Liver (tissue), 9 donors: ENCODE data around the gene MRPL58. TPM values are rescaled to one million over a fixed set of nuclear protein-coding genes. Genes with fewer than 3 reads are reported as not detected.

Experiments
- DNase-seq: peaks from one replicate; pipeline ENCODE4 v3.0.0-alpha.2; 2017; ENCODE audit warnings: low spot score
- H3K27ac ChIP-seq, 2 donors: one replicate each; pipeline ENCODE4 v1.7.0; 2013; ENCODE audit warnings: inconsistent platforms in 2 of 2, low read length in 2 of 2, control low read depth in 1 of 2, low read depth in 1 of 2, mild to moderate bottlenecking in 1 of 2
- H3K27me3 ChIP-seq, 4 donors: one replicate each; pipeline versions ENCODE4 v1.6.1 to v1.7.0; 2013; ENCODE audit warnings: low read length in 3 of 4, inconsistent platforms in 1 of 4, mild to moderate bottlenecking in 1 of 4, moderate library complexity in 1 of 4; ENCODE audit not compliant: control insufficient read depth in 4 of 4, insufficient read depth in 4 of 4
- H3K36me3 ChIP-seq, 4 donors: one replicate each; pipeline versions ENCODE4 v1.6.1 to v1.7.0; 2013; ENCODE audit warnings: low read length in 3 of 4, mild to moderate bottlenecking in 3 of 4, low read depth in 1 of 4, moderate library complexity in 1 of 4; ENCODE audit not compliant: control insufficient read depth in 4 of 4, insufficient read depth in 3 of 4
- H3K4me1 ChIP-seq, 4 donors: one replicate each; pipeline versions ENCODE4 v1.6.1 to v1.7.0; 2013; ENCODE audit warnings: low read length in 3 of 4, mild to moderate bottlenecking in 3 of 4, moderate library complexity in 1 of 4; ENCODE audit not compliant: control insufficient read depth in 4 of 4, insufficient read depth in 4 of 4
- H3K4me3 ChIP-seq, 3 donors: one replicate each; pipeline versions ENCODE4 v1.6.1 to v1.7.0; 2013; ENCODE audit warnings: low read length in 3 of 3, control low read depth in 1 of 3, low read depth in 1 of 3, mild to moderate bottlenecking in 1 of 3
- H3K9ac ChIP-seq, 2 donors: one replicate each; pipeline ENCODE4 v1.7.0; 2013; ENCODE audit warnings: low read length in 2 of 2, mild to moderate bottlenecking in 2 of 2, moderate library complexity in 2 of 2, control low read depth in 1 of 2, low read depth in 1 of 2
- H3K9me3 ChIP-seq, 4 donors: one replicate each; pipeline versions ENCODE4 v1.6.1 to v1.7.0; 2013; ENCODE audit warnings: low read length in 3 of 4; ENCODE audit not compliant: control insufficient read depth in 4 of 4
- ATF3 ChIP-seq: IDR thresholded peaks from 2 replicates; pipeline ENCODE4 v1.6.1; 2016; ENCODE audit warnings: antibody characterized with exemption
- CTCF ChIP-seq: fragments of 150-350 bp; IDR thresholded peaks from 2 replicates; pipeline ENCODE4 v1.5.1; 2017; ENCODE audit warnings: improper control_type of control experiment, low read depth, low read length; ENCODE audit not compliant: missing input control
- EGR1 ChIP-seq, 2 donors: IDR thresholded peaks; 2 replicates each; pipeline ENCODE4 v1.6.1; 2016 to 2018; ENCODE audit warnings: antibody characterized with exemption in 2 of 2, low read depth in 2 of 2
- FOXA1 ChIP-seq: IDR thresholded peaks from 2 replicates; pipeline ENCODE4 v1.6.1; 2016; ENCODE audit warnings: antibody characterized with exemption
- FOXA2 ChIP-seq: IDR thresholded peaks from 2 replicates; pipeline ENCODE4 v1.6.1; 2016; ENCODE audit warnings: antibody characterized with exemption
- GABPA ChIP-seq, 2 donors: IDR thresholded peaks in 1 of 2; conservative IDR thresholded peaks in 1 of 2; 2 replicates each; pipeline ENCODE4 v1.6.1; 2016; ENCODE audit warnings: antibody characterized with exemption in 2 of 2, mild to moderate bottlenecking in 1 of 2, moderate library complexity in 1 of 2
- HNF4A ChIP-seq, 2 donors: conservative IDR thresholded peaks; 2 replicates each; pipeline ENCODE4 v1.6.1; 2016; ENCODE audit warnings: antibody characterized with exemption in 2 of 2, mild to moderate bottlenecking in 2 of 2
- HNF4G ChIP-seq: IDR thresholded peaks from 2 replicates; pipeline ENCODE4 v1.6.1; 2016; ENCODE audit warnings: antibody characterized with exemption
- JUND ChIP-seq, 2 donors: IDR thresholded peaks; 2 replicates each; pipeline ENCODE4 v1.6.1; 2016; ENCODE audit warnings: antibody characterized with exemption in 2 of 2
- MAX ChIP-seq: IDR thresholded peaks from 2 replicates; pipeline ENCODE4 v1.6.1; 2016; ENCODE audit warnings: antibody characterized with exemption
- NR2F2 ChIP-seq: IDR thresholded peaks from 2 replicates; pipeline ENCODE4 v1.6.1; 2016; ENCODE audit warnings: antibody characterized with exemption
- RAD21 ChIP-seq, 2 donors: IDR thresholded peaks; 2 replicates each; pipeline ENCODE4 v1.6.1; 2016; ENCODE audit warnings: antibody characterized with exemption in 2 of 2, mild to moderate bottlenecking in 2 of 2
- REST ChIP-seq: IDR thresholded peaks from 2 replicates; pipeline ENCODE4 v1.6.1; 2016; ENCODE audit warnings: antibody characterized with exemption, mild to moderate bottlenecking
- RXRA ChIP-seq, 2 donors: IDR thresholded peaks; 2 replicates each; pipeline ENCODE4 v1.6.1; 2017 to 2018; ENCODE audit warnings: antibody characterized with exemption in 2 of 2, mild to moderate bottlenecking in 1 of 2
- SP1 ChIP-seq: IDR thresholded peaks from 2 replicates; pipeline ENCODE4 v1.6.1; 2018; ENCODE audit warnings: antibody characterized with exemption, mild to moderate bottlenecking
- TAF1 ChIP-seq: conservative IDR thresholded peaks from 2 replicates; pipeline ENCODE4 v1.6.1; 2016; ENCODE audit warnings: antibody characterized with exemption, mild to moderate bottlenecking
- YY1 ChIP-seq: IDR thresholded peaks from 2 replicates; pipeline ENCODE4 v1.6.1; 2016; ENCODE audit warnings: antibody characterized with exemption, mild to moderate bottlenecking
- WGBS: extraction: QIAGEN DNeasy Blood & Tissue Kit; methylation state at CpG from one replicate; pipeline ENCODE4 v1.1.7; 2013; 5-methylcytosine and 5-hydroxymethylcytosine counted together
- polyA plus RNA-seq, 2 donors: library from polyadenylated mRNA; stranded (reverse) in 1 of 2; unstranded in 1 of 2; fragments of 200-250 nt in 1 of 2; fragments of >200 nt in 1 of 2; fragmentation: Nextera tagmentation in 1 of 2; extraction: Ambion mirVana in 1 of 2; gene quantifications; one replicate each; pipeline versions ENCODE4 v1.2.1 to v1.2.3, GENCODE V29; 2013 to 2015
- total RNA-seq, 2 donors: library from RNA; depleted of rRNA; stranded (reverse); fragments of >200 nt; gene quantifications; one replicate each; pipeline ENCODE4 v1.2.3, GENCODE V29; 2014
- TF ChIP-seq, protein P1 (sequence below): IDR thresholded peaks from 2 replicates; pipeline ENCODE4 v1.6.1; 2016; ENCODE audit warnings: antibody characterized with exemption
- donor health status: healthy.
- donor health status: healthy.
- donor health status: healthy.
- donor health status: healthy.
- donor health status: healthy.

Gene MRPL58
- total and polyA plus RNA-seq, 4 donors: 20.5 to 47.0 (median 33.4) TPM

GRCh38 chr17:75019710-75020109 is 7.2 kb downstream of the MRPL58 start:
- TF ChIP-seq FOXA2 (no peak), NR2F2 (no peak), TAF1 (no peak), SP1 (no peak), ATF3 (no peak), REST (no peak), RXRA (IDR thresholded peaks at IDR 0.05) (no peak), FOXA1 (no peak), YY1 (no peak), RAD21 (IDR thresholded peaks at IDR 0.05) (no peak), HNF4G (no peak), CTCF (no peak), GABPA (IDR thresholded peaks at IDR 0.05 in 1 of 2, conservative IDR thresholded peaks at IDR 0.05 in 1 of 2) (no peak), EGR1 (IDR thresholded peaks at IDR 0.05; ENCODE audit: low read depth in 2 of 2) (no peak), MAX (no peak), JUND (IDR thresholded peaks at IDR 0.05) (no peak), HNF4A (conservative IDR thresholded peaks at IDR 0.05) (no peak)
- TF ChIP-seq, protein P1, sequence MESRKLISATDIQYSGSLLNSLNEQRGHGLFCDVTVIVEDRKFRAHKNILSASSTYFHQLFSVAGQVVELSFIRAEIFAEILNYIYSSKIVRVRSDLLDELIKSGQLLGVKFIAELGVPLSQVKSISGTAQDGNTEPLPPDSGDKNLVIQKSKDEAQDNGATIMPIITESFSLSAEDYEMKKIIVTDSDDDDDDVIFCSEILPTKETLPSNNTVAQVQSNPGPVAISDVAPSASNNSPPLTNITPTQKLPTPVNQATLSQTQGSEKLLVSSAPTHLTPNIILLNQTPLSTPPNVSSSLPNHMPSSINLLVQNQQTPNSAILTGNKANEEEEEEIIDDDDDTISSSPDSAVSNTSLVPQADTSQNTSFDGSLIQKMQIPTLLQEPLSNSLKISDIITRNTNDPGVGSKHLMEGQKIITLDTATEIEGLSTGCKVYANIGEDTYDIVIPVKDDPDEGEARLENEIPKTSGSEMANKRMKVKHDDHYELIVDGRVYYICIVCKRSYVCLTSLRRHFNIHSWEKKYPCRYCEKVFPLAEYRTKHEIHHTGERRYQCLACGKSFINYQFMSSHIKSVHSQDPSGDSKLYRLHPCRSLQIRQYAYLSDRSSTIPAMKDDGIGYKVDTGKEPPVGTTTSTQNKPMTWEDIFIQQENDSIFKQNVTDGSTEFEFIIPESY: no peak
- Histone ChIP-seq H3K36me3 (peaks cover 12 to 35% (median 26%) of the 10 kb centered on the region in 4 donors), H3K4me3 (no peak overlapping the region), H3K9ac (no peak overlapping the region), H3K4me1 (no peaks in the 10 kb centered on the region), H3K9me3 (no peaks in the 10 kb centered on the region), H3K27ac (no peak overlapping the region), H3K27me3 (no peaks in the 10 kb centered on the region)
- DNase-seq: no peak
- WGBS: 96% methylated on average over 3 of the region's 3 CpGs
